ENCODE data around the gene ETV7. TPM values are rescaled to one million over a fixed set of nuclear protein-coding genes. Genes with fewer than 3 reads are reported as not detected.
"Not testable (repeated sequence)": the region's sequence is repeated elsewhere in the genome, so short reads cannot be mapped to it uniquely, and the experiment has no call there.

Gene ETV7
- polyA plus RNA-seq, 10 donors, result 0.08 to 0.35 (median 0.20) TPM; not detected in 5

DNA sequence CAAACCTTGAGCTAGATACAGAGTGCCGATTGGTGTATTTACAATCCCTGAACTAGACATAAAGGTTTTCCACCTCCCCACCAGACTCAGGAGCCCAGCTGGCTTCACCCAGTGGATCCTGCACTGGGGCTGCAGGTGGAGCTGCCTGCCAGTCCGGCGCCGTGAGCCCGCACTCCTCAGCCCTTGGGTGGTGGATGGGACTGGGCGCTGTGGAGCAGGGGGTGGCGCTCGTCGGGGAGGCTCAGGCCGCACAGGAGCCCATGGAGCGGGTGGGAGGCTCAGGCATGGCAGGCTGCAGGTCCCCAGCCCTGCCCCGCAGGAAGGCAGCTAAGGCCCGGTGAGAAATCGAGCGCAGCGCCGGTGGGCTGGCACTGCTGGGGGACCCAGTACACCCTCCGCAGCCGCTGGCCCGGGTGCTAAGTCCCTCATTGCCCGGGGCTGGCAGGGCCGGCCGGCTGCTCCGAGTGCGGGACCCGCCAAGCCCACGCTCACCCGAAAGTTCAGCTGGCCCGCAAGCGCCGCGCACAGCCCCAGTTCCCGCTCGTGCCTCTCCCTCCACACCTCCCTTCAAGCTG lies 23.3 kb downstream of the ETV7 start:
- not testable (repeated sequence) for DNase-seq

DNA sequence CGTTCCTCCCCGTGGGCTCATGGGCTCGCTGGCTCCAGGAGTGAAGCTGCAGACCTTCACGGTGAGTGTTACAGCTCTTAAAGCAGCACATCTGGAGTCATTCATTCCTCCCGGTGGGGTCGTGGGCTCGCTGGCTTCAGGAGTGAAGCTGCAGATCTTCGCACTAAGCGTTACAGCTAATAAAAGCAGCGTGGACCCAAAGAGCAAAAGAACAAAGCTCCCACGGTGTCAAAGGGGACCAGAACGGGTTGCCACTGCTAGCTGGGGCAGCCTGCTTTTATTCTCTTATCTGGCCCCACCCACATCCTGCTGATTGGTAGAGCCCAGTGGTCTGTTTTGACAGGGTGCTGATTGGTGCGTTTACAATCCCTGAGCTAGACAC lies 24.1 kb downstream of the ETV7 start:
- not testable (repeated sequence) for DNase-seq

GRCh38 chr6:36362551-36363370 lies 24.7 kb downstream of the ETV7 start:
- no peak for DNase-seq

DNA sequence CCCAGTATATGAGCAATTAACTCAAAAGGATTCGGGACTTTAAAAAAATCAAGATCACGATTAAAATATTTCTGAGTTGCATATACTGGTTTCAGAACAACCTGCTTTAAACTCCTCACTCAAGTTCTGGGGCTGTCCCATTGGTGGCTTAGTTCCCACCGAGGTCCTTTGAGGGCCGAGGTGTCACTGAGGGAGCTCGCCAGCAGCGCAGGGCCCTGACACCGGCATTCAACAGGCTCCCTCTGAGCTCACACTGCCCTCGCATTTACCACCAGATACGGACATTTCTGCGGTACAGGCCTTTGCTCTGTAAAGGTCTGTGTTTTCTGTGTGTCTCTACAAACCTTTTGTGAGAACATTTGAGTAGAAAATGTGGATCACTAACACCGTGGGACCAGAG lies 26.4 kb downstream of the ETV7 start:
- no peak for DNase-seq

DNA sequence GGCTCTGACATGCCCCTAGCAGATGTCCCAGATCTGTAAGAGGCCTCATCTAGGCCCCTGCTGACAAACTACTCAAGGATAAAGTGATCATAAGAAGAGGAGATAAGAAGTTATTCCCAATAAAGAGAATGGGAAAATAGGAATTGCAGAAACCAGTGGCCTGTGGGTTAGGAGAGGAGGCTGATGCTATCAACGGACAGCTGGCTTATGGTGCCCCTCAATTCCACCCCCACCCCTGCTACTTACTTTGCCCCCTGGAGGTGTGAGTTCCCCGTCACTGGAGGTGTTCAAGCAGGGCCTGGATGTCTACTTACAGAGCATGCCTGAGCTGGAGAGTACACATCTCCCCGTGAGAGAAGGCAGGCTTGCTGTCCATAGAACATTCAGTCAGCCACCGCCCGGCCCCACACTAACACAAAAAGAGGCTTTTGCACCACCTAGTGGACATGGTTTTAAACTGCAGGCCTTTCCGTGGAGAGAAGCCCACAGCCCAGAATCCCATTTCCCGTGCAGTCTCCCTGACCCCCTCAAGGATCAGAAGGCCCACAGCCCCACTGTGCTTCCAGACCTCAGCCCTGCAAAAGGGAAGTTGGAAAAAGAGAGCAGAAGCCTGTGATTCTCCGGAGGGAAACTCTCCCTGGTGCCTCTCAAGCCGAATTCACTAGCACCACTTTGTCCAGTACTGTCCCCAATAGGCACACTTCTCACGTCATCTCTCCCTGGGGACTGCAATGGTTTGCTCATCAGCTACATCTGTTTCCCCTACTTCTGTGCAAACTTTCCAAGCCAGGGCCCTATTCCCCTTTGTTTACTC lies 27.0 kb downstream of the ETV7 start:
- peak; percentile 77 to 92 (median 85) for DNase-seq

DNA sequence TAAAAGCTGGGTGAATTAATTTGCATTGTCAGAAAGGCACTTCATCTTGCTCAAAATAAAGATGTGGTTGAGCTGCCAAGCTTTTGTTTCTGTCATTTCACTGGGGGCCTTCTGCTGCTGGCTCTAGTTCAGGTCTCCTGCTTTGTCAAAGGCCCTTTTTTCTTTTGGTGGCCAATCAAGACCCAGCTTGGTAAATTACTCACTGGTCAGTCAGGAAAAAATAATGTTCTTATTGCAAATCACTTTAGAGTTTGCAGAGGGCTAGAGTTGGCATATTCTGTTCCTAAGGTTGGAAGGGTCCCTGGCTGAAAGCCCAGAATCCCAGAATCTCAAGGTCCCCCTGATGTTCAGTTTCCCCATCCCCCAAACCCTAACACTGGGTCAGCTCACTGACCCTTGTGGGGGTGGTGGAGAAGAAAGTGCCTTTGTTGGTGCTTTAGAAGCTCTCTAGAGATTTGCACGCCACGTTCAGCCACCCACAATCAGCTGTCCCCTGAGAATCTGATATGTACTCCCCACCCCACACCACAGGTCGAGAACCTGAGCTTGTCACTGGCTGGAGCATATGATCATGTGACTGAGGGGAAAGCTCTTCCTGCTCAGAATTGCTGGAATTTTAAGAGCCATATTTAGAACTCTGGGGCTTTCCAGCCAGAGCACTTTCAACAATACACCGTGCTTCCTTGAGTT lies 29.1 kb downstream of the ETV7 start:
- DNase-seq, result no peak

- no peak for DNase-seq
Measured at GRCh38 chr6:36357872-36358225, 29.6 kb downstream of the ETV7 start.

- DNase-seq, result no peak
Measured at GRCh38 chr6:36355819-36356218, 31.6 kb downstream of the ETV7 start.

DNA sequence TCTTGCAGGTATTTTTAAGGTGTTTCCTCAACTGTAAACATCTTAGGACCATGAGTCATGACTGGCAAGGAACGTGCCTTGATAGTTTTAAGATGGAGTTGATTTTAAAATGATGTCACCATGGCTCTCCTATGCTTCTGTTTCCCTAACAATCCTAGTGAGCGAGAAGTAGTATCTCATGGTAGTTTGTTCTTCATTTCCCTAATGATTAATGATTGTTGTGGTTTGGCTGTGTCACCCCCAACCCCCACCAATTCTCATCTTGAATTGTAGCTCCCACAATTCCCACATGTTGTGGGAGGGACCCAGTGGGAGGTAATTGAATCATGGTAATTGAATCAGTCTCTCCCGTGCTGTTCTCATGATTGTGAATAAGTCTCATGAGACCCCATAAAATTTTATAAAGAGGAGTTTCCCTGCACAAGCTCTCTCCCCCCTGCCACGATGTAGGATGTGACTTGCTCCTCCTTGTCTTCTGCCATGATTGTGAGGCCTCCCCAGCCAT lies 34.0 kb downstream of the ETV7 start:
- no peak for DNase-seq

DNA sequence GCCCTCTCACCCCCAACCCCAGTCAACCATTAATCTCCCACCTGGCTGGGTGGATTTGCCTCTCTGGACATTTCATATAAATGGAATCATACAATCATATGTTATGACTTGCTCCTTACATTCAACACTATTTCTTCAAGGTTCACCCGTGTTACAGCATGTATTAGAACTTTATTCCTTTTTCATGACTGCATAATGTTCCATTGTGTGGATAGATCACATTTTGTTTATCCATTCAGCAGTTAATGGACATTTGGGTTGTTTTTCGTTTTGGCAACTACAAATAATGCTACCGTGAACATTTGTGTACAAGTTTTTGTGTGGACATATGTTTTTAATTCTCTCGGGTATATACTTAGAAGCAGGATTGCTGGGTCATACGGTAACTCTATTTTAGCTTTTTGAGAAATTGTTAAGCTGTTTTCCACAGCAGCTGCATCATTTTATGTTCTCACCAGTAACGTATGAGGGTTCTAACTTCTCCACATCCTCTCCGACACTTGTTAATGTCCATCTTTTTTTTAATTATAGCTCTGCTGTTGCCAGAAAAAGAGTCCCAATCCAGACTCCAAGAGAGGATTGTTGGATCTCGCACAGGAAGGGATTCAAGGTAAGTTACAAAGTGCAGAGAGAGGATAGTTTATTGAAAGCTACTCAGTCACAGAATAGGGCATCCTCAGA lies 34.9 kb downstream of the ETV7 start:
- no peak for DNase-seq

DNA sequence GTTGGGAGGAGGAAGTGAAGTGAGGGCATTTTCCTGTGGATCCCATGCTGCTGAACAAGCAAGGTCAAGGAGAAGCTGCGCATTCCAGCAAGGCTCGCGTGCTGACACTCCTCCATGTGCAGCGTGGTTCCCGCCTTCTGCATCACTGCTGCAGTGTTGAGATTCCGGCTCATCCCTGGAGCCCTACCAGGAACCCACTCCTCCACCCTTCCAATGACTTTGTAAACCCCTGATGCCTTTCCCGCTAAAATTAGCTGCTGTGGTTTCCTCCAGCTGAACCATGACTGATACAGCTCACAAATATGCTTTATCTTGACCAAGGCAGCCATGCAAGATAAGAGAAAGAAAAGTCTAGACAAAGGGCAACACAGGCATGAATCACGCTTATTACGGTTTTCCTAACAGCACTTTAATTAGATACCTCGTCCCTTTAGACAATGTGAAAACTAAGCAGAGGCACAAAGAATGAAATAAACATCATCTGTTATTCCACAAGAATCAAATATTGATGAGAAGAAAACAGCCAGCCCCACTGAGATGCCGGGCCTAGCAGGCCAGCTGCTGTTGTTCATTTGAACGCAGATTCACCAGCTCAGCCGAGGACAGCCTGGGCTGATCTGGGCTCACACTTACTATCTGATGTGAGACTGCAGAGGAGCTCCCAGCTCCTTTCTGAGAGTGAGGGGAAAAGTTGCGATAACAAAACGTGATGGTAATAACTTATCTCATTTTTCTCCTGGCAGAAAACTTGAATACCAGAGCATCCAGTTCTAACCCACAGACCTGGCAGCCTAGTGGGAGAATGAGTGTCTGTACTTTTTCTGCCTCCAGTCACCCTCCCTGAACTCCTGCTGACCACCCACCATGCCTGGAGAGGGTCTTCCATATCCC lies 36.5 kb downstream of the ETV7 start:
- peak in 1 of 3 donors; percentile 77 for DNase-seq

DNA sequence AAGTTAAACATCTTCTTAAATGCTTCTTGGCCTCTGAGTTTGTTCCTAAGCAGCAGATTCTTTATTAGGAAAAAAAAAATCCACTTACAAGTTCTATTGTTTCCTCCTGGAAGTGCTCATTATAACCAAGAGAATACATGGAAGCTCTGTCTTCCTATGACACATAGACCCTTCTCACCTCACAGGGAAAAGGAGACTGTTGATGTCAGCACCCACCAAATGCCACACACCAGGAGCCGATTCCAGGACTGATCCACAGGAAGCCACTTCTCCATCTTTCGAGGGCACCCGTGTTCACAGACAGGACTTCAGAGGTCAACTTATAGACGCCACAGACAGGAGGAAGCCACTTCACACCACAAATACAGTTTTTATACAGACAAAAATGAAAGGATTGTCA lies 37.4 kb downstream of the ETV7 start:
- no peak for DNase-seq

DNA sequence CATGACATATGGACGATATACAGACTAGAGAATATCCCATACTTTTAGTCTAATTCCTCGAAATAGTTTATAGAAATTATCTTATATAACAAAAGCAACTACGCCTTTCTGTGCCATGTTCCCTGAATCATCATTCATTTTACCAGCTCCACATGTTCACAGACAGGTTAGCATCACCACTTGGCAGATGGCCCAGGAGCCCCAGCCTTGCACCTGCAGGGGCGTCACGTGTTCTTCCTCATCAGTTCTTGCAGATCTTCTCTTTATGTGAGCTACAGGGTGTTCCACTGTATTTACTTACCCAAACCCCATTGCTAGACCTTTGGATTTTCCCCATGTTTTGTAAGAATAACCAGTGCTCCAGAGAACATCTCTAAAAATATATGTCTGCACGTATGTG lies 38.2 kb downstream of the ETV7 start:
- no peak for DNase-seq

GRCh38 chr6:36347621-36348020 lies 39.8 kb downstream of the ETV7 start:
- DNase-seq, result no peak

- no peak for DNase-seq
Measured at GRCh38 chr6:36346486-36347273, 40.8 kb downstream of the ETV7 start.

- DNase-seq, result no peak
Measured at GRCh38 chr6:36345681-36346466, 41.6 kb downstream of the ETV7 start.

DNA sequence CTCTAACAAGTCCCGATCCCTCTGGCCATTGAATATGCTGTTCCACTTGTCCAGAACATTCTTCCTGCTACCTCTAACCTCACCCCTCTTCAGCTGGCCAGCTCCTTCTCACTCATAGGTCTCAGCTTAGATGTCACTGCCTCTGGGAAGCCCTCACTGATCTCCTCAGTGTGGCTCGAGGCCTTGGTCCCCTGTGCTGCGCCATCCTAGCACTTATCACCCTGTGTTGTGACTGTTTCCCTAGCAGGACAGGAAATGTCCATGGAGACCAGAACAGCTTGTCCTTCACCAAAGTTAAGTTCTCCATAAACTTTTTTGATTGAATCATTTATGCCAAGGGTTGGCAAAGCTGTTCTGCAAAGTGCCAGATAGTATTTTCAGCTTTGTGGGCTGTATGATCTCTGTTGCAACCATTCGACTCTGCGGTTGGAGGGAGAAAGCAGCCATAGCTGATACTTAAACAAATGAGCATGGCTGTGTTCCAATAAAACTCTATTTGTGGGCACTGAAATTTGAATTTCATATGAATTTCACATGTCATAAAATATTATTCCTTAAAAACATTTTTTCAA lies 44.3 kb downstream of the ETV7 start:
- DNase-seq, result no peak
